ENCODE measurements around the gene PRDM4. TPM values are rescaled to one million over a fixed set of nuclear protein-coding genes. Genes with fewer than 3 reads are reported as not detected.
"Not testable (repeated sequence)": the region's sequence is repeated elsewhere in the genome, so short reads cannot be mapped to it uniquely, and the experiment has no call there.

Gene PRDM4
- total RNA-seq, 2 donors from 2014 or later = 24.5 to 37.2 TPM

- no peak overlapping the region for H3K4me3 ChIP-seq
- H3K27me3 ChIP-seq (replicated peaks; ENCODE audit: insufficient read depth) = no peaks in the 10 kb centered on the region
- no peak overlapping the region for H3K27ac ChIP-seq
- H3K36me3 ChIP-seq = peaks cover 30% of the 10 kb centered on the region
- no peak for DNase-seq (ENCODE audit: low spot score)
- TF ChIP-seq CTCF (IDR thresholded peaks at IDR 0.05) = no peak
- no peak for ATAC-seq (ENCODE audit: insufficient number of reproducible peaks, low FRiP score, low read depth)
- no peaks in the 10 kb centered on the region for H3K9me3 ChIP-seq
- H3K4me1 ChIP-seq (ENCODE audit: control insufficient read depth in 1 of 2, low read depth in 2 of 2) = no peaks in the 10 kb centered on the region
These were observed 28.6 kb downstream of the PRDM4 start for GRCh38 chr12:107732365-107732764.

- H3K36me3 ChIP-seq = peaks cover 23% of the 10 kb centered on the region
- H3K27me3 ChIP-seq (replicated peaks; ENCODE audit: insufficient read depth) = no peaks in the 10 kb centered on the region
- DNase-seq (ENCODE audit: low spot score) (no peak), ATAC-seq (ENCODE audit: insufficient number of reproducible peaks, low FRiP score, low read depth) (no peak)
- H3K4me1 ChIP-seq (ENCODE audit: control insufficient read depth in 1 of 2, low read depth in 2 of 2) = no peaks in the 10 kb centered on the region
- no peak for TF ChIP-seq CTCF (IDR thresholded peaks at IDR 0.05)
- H3K9me3 ChIP-seq = no peaks in the 10 kb centered on the region
- no peak overlapping the region for H3K27ac ChIP-seq
- no peak overlapping the region for H3K4me3 ChIP-seq
These were observed 29.6 kb downstream of the PRDM4 start for GRCh38 chr12:107731366-107731765.

GRCh38 chr12:107730618-107731341 lies 30.2 kb downstream of the PRDM4 start:
- Histone ChIP-seq H3K4me1 (ENCODE audit: control insufficient read depth in 1 of 2, low read depth in 2 of 2) (no peaks in the 10 kb centered on the region), H3K4me3 (no peak overlapping the region), H3K36me3 (peaks cover 17% of the 10 kb centered on the region), H3K27ac (no peak overlapping the region), H3K9me3 (no peaks in the 10 kb centered on the region), H3K27me3 (replicated peaks; ENCODE audit: insufficient read depth) (no peaks in the 10 kb centered on the region)
- ATAC-seq (ENCODE audit: insufficient number of reproducible peaks, low FRiP score, low read depth) (no peak), DNase-seq (ENCODE audit: low spot score) (no peak)
- TF ChIP-seq CTCF (IDR thresholded peaks at IDR 0.05) = no peak

- not testable (repeated sequence) for ATAC-seq (ENCODE audit: insufficient number of reproducible peaks, low FRiP score, low read depth); H3K36me3 ChIP-seq
These were observed 33.2 kb downstream of the PRDM4 start for GRCh38 chr12:107727742-107728141.

GRCh38 chr12:107727327-107727726 lies 33.6 kb downstream of the PRDM4 start:
- not testable (repeated sequence) for H3K27ac ChIP-seq; H3K9me3 ChIP-seq; H3K36me3 ChIP-seq; DNase-seq (ENCODE audit: low spot score); ATAC-seq (ENCODE audit: insufficient number of reproducible peaks, low FRiP score, low read depth); H3K27me3 ChIP-seq (replicated peaks; ENCODE audit: insufficient read depth); H3K4me1 ChIP-seq (ENCODE audit: control insufficient read depth in 1 of 2, low read depth in 2 of 2); H3K4me3 ChIP-seq

More at GRCh38 chr12:107727742-107728141, 33.2 kb downstream of the PRDM4 start:
- not testable (repeated sequence) for DNase-seq (ENCODE audit: low spot score); H3K27me3 ChIP-seq (replicated peaks; ENCODE audit: insufficient read depth); H3K4me1 ChIP-seq (ENCODE audit: control insufficient read depth in 1 of 2, low read depth in 2 of 2); H3K27ac ChIP-seq; H3K4me3 ChIP-seq; H3K9me3 ChIP-seq

GRCh38 chr12:107718606-107719005 lies 42.3 kb downstream of the PRDM4 start:
- no peak for ATAC-seq (ENCODE audit: insufficient number of reproducible peaks, low FRiP score, low read depth)
- Histone ChIP-seq H3K4me1 (ENCODE audit: control insufficient read depth in 1 of 2, low read depth in 2 of 2) (no peaks in the 10 kb centered on the region), H3K4me3 (no peak overlapping the region), H3K27me3 (replicated peaks; ENCODE audit: insufficient read depth) (no peaks in the 10 kb centered on the region), H3K27ac (no peak overlapping the region), H3K36me3 (peaks cover 14% of the 10 kb centered on the region), H3K9me3 (no peaks in the 10 kb centered on the region)
- no peak for DNase-seq (ENCODE audit: low spot score)
- no peak for TF ChIP-seq CTCF (IDR thresholded peaks at IDR 0.05)

Measured in thoracic aorta (tissue), 2 donors.